Neural progenitor cell (in vitro differentiated cells): Measurements from ENCODE around the gene CLEC4F.

ENCODE experiments used
- CTCF ChIP-seq: fragments of 200-600 bp; sonication (generic); IDR thresholded peaks from 2 replicates; pipeline ENCODE4 v1.5.1; 2017; ENCODE audit warnings: antibody characterized with exemption, mild to moderate bottlenecking
- EZH2 ChIP-seq: fragments of 200-600 bp; sonication (generic); IDR thresholded peaks from 2 replicates; pipeline ENCODE4 v1.6.1; 2017; ENCODE audit warnings: antibody characterized with exemption, mild to moderate bottlenecking, moderate library complexity

GRCh38 chr2:70796262-70796661 is 24.1 kb downstream of the CLEC4F start:
- TF ChIP-seq CTCF: no peak
- no peak for TF ChIP-seq EZH2
